ENCODE measurements around the gene RUNDC3A.

Gene RUNDC3A

GRCh38 chr17:44315760-44316731, 7.6 kb downstream of the RUNDC3A start:
- no peaks in the 10 kb centered on the region for H3K79me2 ChIP-seq (ENCODE audit: insufficient read depth, low read length)
- peaks cover 17% of the 10 kb centered on the region for H3K27me3 ChIP-seq (ENCODE audit: insufficient read depth, low read length, poor library complexity)
- peaks cover 19% of the 10 kb centered on the region for H4K20me1 ChIP-seq (ENCODE audit: insufficient read depth, low read length)
- TF ChIP-seq CTCF (IDR thresholded peaks at IDR 0.05; ENCODE audit: borderline replicate concordance, extremely low read depth, low read length, poor library complexity, severe bottlenecking) (no peak), EZH2 (IDR thresholded peaks at IDR 0.05; ENCODE audit: borderline replicate concordance, low read depth, low read length, severe bottlenecking) (no peak)
- H3K27ac ChIP-seq (ENCODE audit: low read length), result no peak overlapping the region
- H3K9ac ChIP-seq (ENCODE audit: low read depth, low read length), result no peak overlapping the region
- no peaks in the 10 kb centered on the region for H3K4me1 ChIP-seq (ENCODE audit: insufficient read depth, low read length)
- no peaks in the 10 kb centered on the region for H3K9me3 ChIP-seq (ENCODE audit: insufficient read depth, low read length, severe bottlenecking)
- H3K4me3 ChIP-seq (ENCODE audit: low read depth in 1 of 2, low read length in 2 of 2), result no peak overlapping the region
- DNase-seq (no peak), ATAC-seq (ENCODE audit: insufficient read depth, low read depth) (no peak)
- peaks cover 18% of the 10 kb centered on the region for H3K36me3 ChIP-seq (ENCODE audit: insufficient read depth, low read length)
- H3K4me2 ChIP-seq (ENCODE audit: insufficient read depth, low read length), result no peak overlapping the region
- H2AFZ ChIP-seq (ENCODE audit: low read depth, low read length), result no peak overlapping the region

GRCh38 chr17:44317545-44317944, 9.1 kb downstream of the RUNDC3A start:
- Histone ChIP-seq H2AFZ (ENCODE audit: low read depth, low read length) (no peak overlapping the region), H3K79me2 (ENCODE audit: insufficient read depth, low read length) (peaks cover 4% of the 10 kb centered on the region; the same call in 1 of the 2 replicates), H4K20me1 (ENCODE audit: insufficient read depth, low read length) (peaks cover 27% of the 10 kb centered on the region), H3K9me3 (ENCODE audit: insufficient read depth, low read length, severe bottlenecking) (no peaks in the 10 kb centered on the region), H3K4me1 (ENCODE audit: insufficient read depth, low read length) (peaks cover 4% of the 10 kb centered on the region), H3K36me3 (ENCODE audit: insufficient read depth, low read length) (peaks cover 33% of the 10 kb centered on the region), H3K4me2 (ENCODE audit: insufficient read depth, low read length) (no peak overlapping the region), H3K27ac (ENCODE audit: low read length) (no peak overlapping the region), H3K27me3 (ENCODE audit: insufficient read depth, low read length, poor library complexity) (peaks cover 17% of the 10 kb centered on the region), H3K4me3 (ENCODE audit: low read depth in 1 of 2, low read length in 2 of 2) (no peak overlapping the region), H3K9ac (ENCODE audit: low read depth, low read length) (no peak overlapping the region)
- no peak for TF ChIP-seq EZH2 (IDR thresholded peaks at IDR 0.05; ENCODE audit: borderline replicate concordance, low read depth, low read length, severe bottlenecking)
- no peak for TF ChIP-seq CTCF (IDR thresholded peaks at IDR 0.05; ENCODE audit: borderline replicate concordance, extremely low read depth, low read length, poor library complexity, severe bottlenecking)
- no peak for DNase-seq
- ATAC-seq (ENCODE audit: insufficient read depth, low read depth), result no peak

GRCh38 chr17:44318077-44318892, 9.9 kb downstream of the RUNDC3A start:
- Histone ChIP-seq H4K20me1 (ENCODE audit: insufficient read depth, low read length) (peaks cover 29% of the 10 kb centered on the region), H3K27ac (ENCODE audit: low read length) (no peak overlapping the region)

More at GRCh38 chr17:44318077-44318892, 9.9 kb downstream of the RUNDC3A start:
- no peak overlapping the region for H2AFZ ChIP-seq (ENCODE audit: low read depth, low read length)
- H3K4me1 ChIP-seq (ENCODE audit: insufficient read depth, low read length), result peaks cover 12% of the 10 kb centered on the region
- ATAC-seq (ENCODE audit: insufficient read depth, low read depth) (peak; percentile 13; the same call in 2 of the 3 replicates), DNase-seq (no peak)
- H3K4me2 ChIP-seq (ENCODE audit: insufficient read depth, low read length), result no peak overlapping the region
- H3K79me2 ChIP-seq (ENCODE audit: insufficient read depth, low read length), result peaks cover 8% of the 10 kb centered on the region; the same call in 1 of the 2 replicates
- H3K9me3 ChIP-seq (ENCODE audit: insufficient read depth, low read length, severe bottlenecking), result no peaks in the 10 kb centered on the region
- no peak overlapping the region for H3K9ac ChIP-seq (ENCODE audit: low read depth, low read length)
- H3K4me3 ChIP-seq (ENCODE audit: low read depth in 1 of 2, low read length in 2 of 2), result no peak overlapping the region
- TF ChIP-seq EZH2 (IDR thresholded peaks at IDR 0.05; ENCODE audit: borderline replicate concordance, low read depth, low read length, severe bottlenecking), result no peak
- TF ChIP-seq CTCF (IDR thresholded peaks at IDR 0.05; ENCODE audit: borderline replicate concordance, extremely low read depth, low read length, poor library complexity, severe bottlenecking), result no peak
- H3K36me3 ChIP-seq (ENCODE audit: insufficient read depth, low read length), result peaks cover 34% of the 10 kb centered on the region
- peaks cover 17% of the 10 kb centered on the region for H3K27me3 ChIP-seq (ENCODE audit: insufficient read depth, low read length, poor library complexity)
